ENCODE measurements around the gene ZNF609. TPM values are rescaled to one million over a fixed set of nuclear protein-coding genes. Genes with fewer than 3 reads are reported as not detected.
A peak's percentile ranks its signal among the peaks of the same experiment; 100 is the strongest.

ZNF609 gene
- total RNA-seq, 4 donors from 2014 or later = 38.3 to 53.7 (median 45.3) TPM

- no peaks in the 10 kb centered on the region for H3K27me3 ChIP-seq
- 77% methylated on average over 6 of the region's 6 CpGs for WGBS
- no peak overlapping the region for H3K4me3 ChIP-seq
- H3K9me3 ChIP-seq = no peaks in the 10 kb centered on the region
- DNase-seq (ENCODE audit: extremely low spot score) = no peak
- H3K4me1 ChIP-seq = peaks cover 3 to 10% (median 8%) of the 10 kb centered on the region in 4 donors
- TF ChIP-seq POLR2A (IDR thresholded peaks at IDR 0.05; ENCODE audit: low read depth) (no peak), EP300 (IDR thresholded peaks at IDR 0.05) (no peak), CTCF (IDR thresholded peaks at IDR 0.05) (no peak), POLR2AphosphoS5 (IDR thresholded peaks at IDR 0.05) (no peak)
- H3K36me3 ChIP-seq = peaks cover 0 to 8% (median 3%) of the 10 kb centered on the region in 4 donors
- no peak overlapping the region for H3K27ac ChIP-seq (replicated peaks in 1 of 4)
- intact Hi-C loops (cut with DNase I) = no loop called here
Measured at GRCh38 chr15:64438653-64439447, 21.5 kb upstream of the ZNF609 start.

GRCh38 chr15:64441852-64442251 lies 18.5 kb upstream of the ZNF609 start:
- H3K27me3 ChIP-seq = no peaks in the 10 kb centered on the region
- 93% methylated on average over 3 of the region's 3 CpGs for WGBS
- H3K4me3 ChIP-seq = no peak overlapping the region
- peaks cover 3 to 22% (median 21%) of the 10 kb centered on the region in 4 donors for H3K4me1 ChIP-seq
- intact Hi-C loops (cut with DNase I) = no loop called here
- TF ChIP-seq POLR2AphosphoS5 (IDR thresholded peaks at IDR 0.05) (no peak), EP300 (IDR thresholded peaks at IDR 0.05) (no peak), CTCF (IDR thresholded peaks at IDR 0.05) (no peak), POLR2A (IDR thresholded peaks at IDR 0.05; ENCODE audit: low read depth) (no peak)
- H3K9me3 ChIP-seq = no peaks in the 10 kb centered on the region
- H3K27ac ChIP-seq (replicated peaks in 1 of 4) = no peak overlapping the region
- no peak for DNase-seq (ENCODE audit: extremely low spot score)
- H3K36me3 ChIP-seq = peaks cover 4 to 20% (median 17%) of the 10 kb centered on the region in 4 donors

GRCh38 chr15:64443016-64443415 lies 17.4 kb upstream of the ZNF609 start:
- H3K4me1 ChIP-seq = peaks cover 3 to 22% (median 21%) of the 10 kb centered on the region in 4 donors
- no peak overlapping the region for H3K4me3 ChIP-seq
- H3K27me3 ChIP-seq = no peaks in the 10 kb centered on the region
- intact Hi-C loops (cut with DNase I) = no loop called here
- peak overlapping the region; percentile 28 to 54 (median 48) for H3K27ac ChIP-seq (replicated peaks in 1 of 4)
- no peak for DNase-seq (ENCODE audit: extremely low spot score)
- TF ChIP-seq POLR2A (IDR thresholded peaks at IDR 0.05; ENCODE audit: low read depth) = no peak
- no peak for TF ChIP-seq POLR2AphosphoS5 (IDR thresholded peaks at IDR 0.05)
- TF ChIP-seq EP300 (IDR thresholded peaks at IDR 0.05) = no peak
- TF ChIP-seq CTCF (IDR thresholded peaks at IDR 0.05) = no peak
- H3K36me3 ChIP-seq = peaks cover 4 to 32% (median 27%) of the 10 kb centered on the region in 4 donors
- H3K9me3 ChIP-seq = no peaks in the 10 kb centered on the region
- WGBS = 86% methylated on average over 2 of the region's 2 CpGs

- Histone ChIP-seq H3K36me3 (peaks cover 4 to 38% (median 29%) of the 10 kb centered on the region in 4 donors), H3K27ac (replicated peaks in 1 of 4) (peak overlapping the region; percentile 28 to 54 (median 48))
- no peak for DNase-seq (ENCODE audit: extremely low spot score)
Measured at GRCh38 chr15:64443747-64444621, 16.4 kb upstream of the ZNF609 start.

GRCh38 chr15:64444836-64445235 lies 15.5 kb upstream of the ZNF609 start:
- H3K27ac ChIP-seq (replicated peaks in 1 of 4) = peak overlapping the region in 2 of 4 donors; percentile 53 to 54

More at GRCh38 chr15:64443747-64444621, 16.4 kb upstream of the ZNF609 start:
- H3K4me1 ChIP-seq = peaks cover 3 to 22% (median 21%) of the 10 kb centered on the region in 4 donors
- intact Hi-C loops (cut with DNase I) = no loop called here
- 50% methylated on average over 3 of the region's 3 CpGs for WGBS
- H3K4me3 ChIP-seq = no peak overlapping the region
- peak in 1 of 2 donors; percentile 20 for TF ChIP-seq POLR2AphosphoS5 (IDR thresholded peaks at IDR 0.05)
- no peak for TF ChIP-seq POLR2A (IDR thresholded peaks at IDR 0.05; ENCODE audit: low read depth)
- no peaks in the 10 kb centered on the region for H3K27me3 ChIP-seq
- H3K9me3 ChIP-seq = no peaks in the 10 kb centered on the region

More at GRCh38 chr15:64444836-64445235, 15.5 kb upstream of the ZNF609 start:
- Histone ChIP-seq H3K36me3 (peaks cover 4 to 38% (median 30%) of the 10 kb centered on the region in 4 donors), H3K4me1 (peaks cover 3 to 22% (median 21%) of the 10 kb centered on the region in 4 donors), H3K4me3 (no peak overlapping the region), H3K9me3 (no peaks in the 10 kb centered on the region), H3K27me3 (no peaks in the 10 kb centered on the region)
- no peak for DNase-seq (ENCODE audit: extremely low spot score)
- intact Hi-C loops (cut with DNase I) = no loop called here
- TF ChIP-seq EP300 (IDR thresholded peaks at IDR 0.05) (no peak), POLR2AphosphoS5 (IDR thresholded peaks at IDR 0.05) (no peak)
